PFSK-1 (cell line): ENCODE results near the gene UVRAG.

Source experiments
- FOXP2 ChIP-seq: optimal IDR thresholded peaks from 2 replicates; pipeline ENCODE3; 2011; ENCODE audit warnings: borderline replicate concordance, control low read depth, inconsistent platforms; ENCODE audit not compliant: insufficient read depth; ENCODE audit errors: extremely low read length, extremely low read depth
- POLR2AphosphoS5 ChIP-seq: IDR thresholded peaks from 2 replicates; pipeline ENCODE4 v1.6.1; 2012; ENCODE audit warnings: low read depth, mild to moderate bottlenecking, control low read depth, low read length, moderate library complexity
- SIN3A ChIP-seq: IDR thresholded peaks from 2 replicates; pipeline ENCODE4 v1.6.1; 2012; ENCODE audit warnings: mild to moderate bottlenecking, low read length, moderate library complexity, borderline replicate concordance; ENCODE audit not compliant: insufficient read depth
- TAF1 ChIP-seq: IDR thresholded peaks from 2 replicates; pipeline ENCODE4 v1.6.1; 2012; ENCODE audit warnings: low read length, control low read depth, borderline replicate concordance; ENCODE audit not compliant: insufficient read depth
- TF ChIP-seq, protein P1 (sequence below), 2 experiments: IDR thresholded peaks; 2 replicates each; pipeline versions ENCODE4 v1.6.1 to v1.8.0; 2011 to 2012; ENCODE audit warnings: low read depth in 2 of 2, low read length in 2 of 2, control low read depth in 1 of 2, inconsistent platforms in 1 of 2, mild to moderate bottlenecking in 1 of 2, moderate library complexity in 1 of 2; ENCODE audit not compliant: insufficient read depth in 1 of 2

DNA sequence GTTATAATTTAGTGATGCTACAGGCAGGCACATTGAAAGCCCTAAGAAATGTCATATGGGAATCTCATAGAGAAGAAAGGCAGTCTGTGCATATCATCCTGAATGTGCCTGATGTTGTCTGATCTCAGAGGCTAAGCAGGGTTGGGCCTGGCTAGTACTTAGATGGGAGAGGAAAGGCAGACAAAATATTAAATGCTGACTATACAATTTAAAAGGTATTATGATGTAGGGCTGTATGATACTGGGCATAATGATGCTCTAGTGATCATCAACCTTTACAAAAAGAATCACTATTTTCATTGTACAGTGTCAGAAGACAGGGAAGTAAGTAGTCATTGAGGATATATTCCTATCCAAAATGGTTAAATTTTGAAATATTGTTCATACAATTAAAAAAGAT, 119.8 kb downstream of the UVRAG start:
- TF ChIP-seq POLR2AphosphoS5 (no peak), SIN3A (no peak), TAF1 (no peak), FOXP2 (no peak)
- TF ChIP-seq, protein P1, sequence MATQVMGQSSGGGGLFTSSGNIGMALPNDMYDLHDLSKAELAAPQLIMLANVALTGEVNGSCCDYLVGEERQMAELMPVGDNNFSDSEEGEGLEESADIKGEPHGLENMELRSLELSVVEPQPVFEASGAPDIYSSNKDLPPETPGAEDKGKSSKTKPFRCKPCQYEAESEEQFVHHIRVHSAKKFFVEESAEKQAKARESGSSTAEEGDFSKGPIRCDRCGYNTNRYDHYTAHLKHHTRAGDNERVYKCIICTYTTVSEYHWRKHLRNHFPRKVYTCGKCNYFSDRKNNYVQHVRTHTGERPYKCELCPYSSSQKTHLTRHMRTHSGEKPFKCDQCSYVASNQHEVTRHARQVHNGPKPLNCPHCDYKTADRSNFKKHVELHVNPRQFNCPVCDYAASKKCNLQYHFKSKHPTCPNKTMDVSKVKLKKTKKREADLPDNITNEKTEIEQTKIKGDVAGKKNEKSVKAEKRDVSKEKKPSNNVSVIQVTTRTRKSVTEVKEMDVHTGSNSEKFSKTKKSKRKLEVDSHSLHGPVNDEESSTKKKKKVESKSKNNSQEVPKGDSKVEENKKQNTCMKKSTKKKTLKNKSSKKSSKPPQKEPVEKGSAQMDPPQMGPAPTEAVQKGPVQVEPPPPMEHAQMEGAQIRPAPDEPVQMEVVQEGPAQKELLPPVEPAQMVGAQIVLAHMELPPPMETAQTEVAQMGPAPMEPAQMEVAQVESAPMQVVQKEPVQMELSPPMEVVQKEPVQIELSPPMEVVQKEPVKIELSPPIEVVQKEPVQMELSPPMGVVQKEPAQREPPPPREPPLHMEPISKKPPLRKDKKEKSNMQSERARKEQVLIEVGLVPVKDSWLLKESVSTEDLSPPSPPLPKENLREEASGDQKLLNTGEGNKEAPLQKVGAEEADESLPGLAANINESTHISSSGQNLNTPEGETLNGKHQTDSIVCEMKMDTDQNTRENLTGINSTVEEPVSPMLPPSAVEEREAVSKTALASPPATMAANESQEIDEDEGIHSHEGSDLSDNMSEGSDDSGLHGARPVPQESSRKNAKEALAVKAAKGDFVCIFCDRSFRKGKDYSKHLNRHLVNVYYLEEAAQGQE (IDR thresholded peaks at IDR 0.05; ENCODE audit: insufficient read depth in 1 of 2, low read depth in 2 of 2, low read length in 2 of 2): no peak
